GM18502 (cell line): ENCODE measurements around the gene USP6NL.

Source experiments
- ATAC-seq: cut with Tn5 transposase; IDR thresholded peaks from one replicate; pipeline ENCODE4 v1.9.1; 2021; ENCODE audit warnings: mild to moderate bottlenecking; ENCODE audit not compliant: unreplicated experiment, poor library complexity

USP6NL gene

GRCh38 chr10:11560076-11560709 is 51.3 kb downstream of the USP6NL start:
- ATAC-seq: peak; percentile 79

DNA sequence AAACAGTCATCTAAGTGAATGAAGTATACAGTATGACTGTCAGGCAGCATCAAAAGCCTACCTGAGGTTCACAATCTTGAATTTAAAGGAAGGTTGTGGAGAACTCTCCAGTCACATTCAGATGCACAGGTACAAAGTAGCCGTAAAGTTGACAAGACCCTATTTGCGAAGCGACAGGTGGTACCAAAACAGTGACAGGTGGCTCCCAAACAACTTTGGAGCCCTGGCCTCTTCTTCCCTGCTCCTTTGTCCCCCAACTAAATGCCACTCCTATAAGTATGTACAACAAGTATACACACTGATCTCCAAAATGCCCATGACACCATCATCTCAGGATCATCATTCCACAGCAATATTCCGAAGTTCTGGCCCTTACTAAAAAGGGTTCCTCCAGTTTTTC is 53.5 kb downstream of the USP6NL start:
- no peak for ATAC-seq

GRCh38 chr10:11557513-11557912 is 53.9 kb downstream of the USP6NL start:
- no peak for ATAC-seq

DNA sequence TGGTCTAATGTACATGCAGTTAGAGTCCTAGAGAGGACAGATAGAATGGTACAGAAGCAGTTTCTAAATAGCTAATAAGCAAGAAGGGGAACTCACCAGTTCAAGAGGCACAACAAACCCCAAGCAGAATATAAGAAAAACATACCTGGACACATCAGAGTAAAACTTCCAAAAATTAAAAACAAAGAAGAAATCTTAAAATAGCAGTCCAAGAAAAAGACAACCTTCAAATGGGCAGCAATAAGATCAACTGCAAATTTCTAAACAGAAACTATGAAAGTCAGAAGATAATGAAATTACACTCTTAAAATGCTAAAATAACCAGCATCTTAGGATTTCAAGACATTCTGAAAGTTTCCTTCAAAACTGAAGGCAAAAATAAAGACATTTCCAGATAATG is 55.9 kb downstream of the USP6NL start:
- no peak for ATAC-seq

DNA sequence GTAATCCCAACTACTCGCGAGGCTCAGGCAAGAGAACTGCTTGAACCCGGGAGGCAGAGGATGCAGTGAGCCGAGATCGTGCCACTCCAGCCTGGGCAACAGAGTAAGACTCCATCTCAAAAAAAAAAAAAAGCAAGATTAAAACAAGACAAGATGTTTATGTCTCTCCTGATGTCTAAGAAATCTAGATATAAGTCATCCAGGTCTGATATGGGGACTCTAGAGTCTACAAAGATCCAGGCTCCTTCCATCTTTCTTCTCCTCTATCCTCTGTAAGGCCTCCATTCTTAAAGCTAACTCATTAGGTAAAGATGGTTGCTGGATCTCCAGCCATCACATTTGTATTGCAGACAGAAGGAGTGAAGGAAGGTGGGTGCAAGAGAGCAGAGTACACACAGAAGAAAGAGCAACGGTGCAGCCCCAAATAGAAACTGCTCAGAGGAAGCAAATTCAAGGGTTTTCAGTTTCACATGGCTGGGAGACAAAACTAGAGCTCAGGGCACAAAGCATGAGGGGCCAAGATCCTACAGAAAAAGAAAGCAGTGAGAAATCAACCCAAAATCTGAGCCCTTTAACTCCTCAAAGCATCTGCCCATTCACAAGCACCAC is 57.6 kb downstream of the USP6NL start:
- peak; percentile 85 for ATAC-seq

GRCh38 chr10:11551916-11552602 is 59.4 kb downstream of the USP6NL start:
- ATAC-seq: no peak

DNA sequence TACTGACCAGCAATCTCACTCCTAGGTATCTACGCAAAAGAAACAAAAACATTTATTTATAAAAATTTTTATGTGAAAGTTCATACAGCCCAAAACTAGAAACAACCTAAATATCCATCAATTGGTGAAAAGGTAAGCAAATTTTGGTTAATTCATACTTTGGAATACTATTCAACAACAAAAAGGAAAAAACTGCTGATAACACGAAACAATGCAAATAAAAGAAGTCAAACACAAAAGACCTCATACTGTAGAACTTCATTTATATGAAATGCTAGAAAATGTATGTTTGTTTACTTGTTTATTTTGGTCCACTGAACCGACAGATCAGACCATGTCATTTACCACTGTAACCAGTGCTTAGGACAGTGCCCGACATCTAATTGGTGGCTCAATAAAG is 60.3 kb downstream of the USP6NL start:
- ATAC-seq: no peak

GRCh38 chr10:11548768-11549099 is 62.7 kb downstream of the USP6NL start:
- no peak for ATAC-seq

DNA sequence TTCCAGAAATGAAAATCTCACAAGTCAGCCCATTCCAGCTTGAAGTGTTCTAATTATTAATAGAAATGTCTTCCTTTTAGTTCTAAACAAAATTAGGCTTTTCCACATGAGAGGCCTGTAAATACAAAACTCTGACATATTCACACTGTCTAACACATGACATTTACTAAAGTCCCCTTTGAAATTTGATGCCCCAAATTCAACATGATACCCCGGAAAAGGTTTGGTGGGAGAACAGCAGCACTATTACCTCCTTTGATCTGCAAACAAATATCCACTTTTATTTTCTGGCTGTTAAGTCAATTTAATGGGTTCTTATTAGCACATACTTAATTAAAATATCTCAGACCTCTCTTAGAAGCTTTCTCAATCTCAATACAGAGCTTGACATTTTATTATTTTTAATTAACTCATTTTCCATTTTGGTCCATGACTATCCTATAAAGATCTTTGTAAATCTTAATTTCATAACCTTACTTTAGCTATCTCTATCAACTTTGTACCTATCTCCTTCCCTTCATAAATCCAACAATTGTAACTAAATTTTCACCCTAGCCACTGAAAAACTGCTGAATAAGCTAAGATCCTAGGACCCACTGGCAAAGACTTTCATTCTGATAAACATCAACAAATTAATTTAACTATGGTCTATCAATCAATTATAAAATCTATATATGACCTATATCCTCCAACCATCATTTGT is 63.2 kb downstream of the USP6NL start:
- ATAC-seq: no peak

- ATAC-seq: no peak
Measured at GRCh38 chr10:11546581-11546980, 64.9 kb downstream of the USP6NL start.

GRCh38 chr10:11541296-11541695 is 70.2 kb downstream of the USP6NL start:
- ATAC-seq: no peak

- ATAC-seq: no peak
Measured at GRCh38 chr10:11539191-11539868, 72.1 kb downstream of the USP6NL start.

DNA sequence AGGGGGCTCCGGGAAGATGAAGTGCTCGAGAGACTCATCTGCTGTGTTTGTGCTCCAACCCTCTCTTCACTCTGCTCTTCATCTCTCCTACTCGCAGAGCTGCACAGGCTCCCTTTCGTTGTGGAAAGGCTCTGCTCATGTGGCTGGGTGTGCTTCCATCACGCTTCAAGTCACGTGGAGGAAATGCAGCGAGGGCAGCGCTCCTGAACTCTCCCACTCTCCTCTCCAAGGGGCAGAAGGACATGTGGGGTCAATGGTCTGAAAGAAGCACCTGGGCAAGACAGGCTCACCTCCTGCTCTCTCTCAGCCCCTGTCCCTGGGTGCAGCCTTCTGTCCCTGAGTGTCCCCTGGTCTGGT is 72.6 kb downstream of the USP6NL start:
- no peak for ATAC-seq

- ATAC-seq: no peak
Measured at GRCh38 chr10:11536228-11536627, 75.2 kb downstream of the USP6NL start.

DNA sequence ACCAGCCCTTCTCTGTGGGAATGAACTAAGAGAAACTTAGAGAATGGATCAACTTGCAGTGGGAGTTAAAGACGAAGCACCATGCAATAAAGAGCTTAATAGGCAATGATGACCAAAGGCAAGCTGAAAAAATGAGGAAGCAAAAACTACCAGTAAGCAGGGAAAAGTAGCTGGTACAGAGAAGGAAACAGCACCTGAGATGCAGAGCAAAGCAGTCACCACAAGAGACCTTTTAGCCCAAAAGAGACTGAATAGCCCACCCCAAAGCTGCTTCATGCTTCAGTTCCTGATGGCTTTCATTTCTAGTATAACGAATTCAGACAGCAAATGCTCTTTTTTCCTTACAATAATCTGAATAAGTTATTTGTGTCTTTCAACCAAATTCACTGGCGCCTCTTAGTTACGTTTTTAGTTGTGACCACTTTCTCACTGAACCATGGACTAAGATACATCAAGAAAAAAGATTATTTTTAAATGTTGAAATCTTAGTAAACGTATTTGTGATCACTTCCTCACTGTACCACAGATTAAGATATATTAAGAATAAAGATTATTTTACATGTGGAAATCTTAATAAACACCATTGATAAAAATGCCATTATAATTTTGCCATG is 76.0 kb downstream of the USP6NL start:
- ATAC-seq: peak; percentile 60

DNA sequence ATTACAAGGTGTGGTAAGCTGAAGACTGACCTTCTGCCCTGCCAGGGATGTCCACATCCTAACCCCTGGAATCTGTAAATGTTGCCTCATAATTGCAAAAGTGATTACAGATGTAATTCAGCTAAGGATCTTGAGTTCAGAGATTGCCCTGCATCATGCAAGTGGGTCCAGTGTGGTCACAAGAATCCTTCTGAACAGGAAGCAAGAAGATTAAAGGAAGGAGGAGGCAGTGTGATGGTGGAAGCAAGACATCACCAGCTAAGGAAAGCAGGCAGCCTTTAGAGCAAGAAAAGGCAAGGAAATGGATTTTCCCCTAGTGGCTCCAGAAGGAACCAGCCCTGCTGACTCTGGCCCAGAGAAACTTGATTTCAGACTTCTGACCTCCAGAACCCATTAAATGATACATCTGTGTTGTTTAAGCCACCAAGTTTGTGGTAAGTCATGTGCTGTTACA is 78.1 kb downstream of the USP6NL start:
- no peak for ATAC-seq

DNA sequence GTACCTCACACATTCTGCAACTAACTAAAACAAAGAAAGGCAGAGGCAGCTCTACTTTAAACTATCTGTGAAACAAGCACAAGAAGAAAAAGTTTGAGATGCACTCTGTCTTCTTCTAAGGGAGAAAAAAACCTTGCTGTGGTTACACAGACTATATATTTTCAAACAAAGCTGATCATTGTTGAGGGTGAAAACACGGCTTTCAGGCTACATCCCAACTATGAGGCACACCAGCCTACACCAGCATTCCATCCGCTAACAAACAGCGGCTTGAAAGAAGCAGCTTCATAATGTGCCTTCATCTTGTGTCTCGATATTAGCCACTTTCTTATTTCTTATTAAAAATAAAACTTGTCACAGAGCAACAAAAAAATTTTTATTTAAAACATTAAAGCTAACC is 79.1 kb downstream of the USP6NL start:
- no peak for ATAC-seq

- no peak for ATAC-seq
Measured at GRCh38 chr10:11530806-11531205, 80.6 kb downstream of the USP6NL start.

DNA sequence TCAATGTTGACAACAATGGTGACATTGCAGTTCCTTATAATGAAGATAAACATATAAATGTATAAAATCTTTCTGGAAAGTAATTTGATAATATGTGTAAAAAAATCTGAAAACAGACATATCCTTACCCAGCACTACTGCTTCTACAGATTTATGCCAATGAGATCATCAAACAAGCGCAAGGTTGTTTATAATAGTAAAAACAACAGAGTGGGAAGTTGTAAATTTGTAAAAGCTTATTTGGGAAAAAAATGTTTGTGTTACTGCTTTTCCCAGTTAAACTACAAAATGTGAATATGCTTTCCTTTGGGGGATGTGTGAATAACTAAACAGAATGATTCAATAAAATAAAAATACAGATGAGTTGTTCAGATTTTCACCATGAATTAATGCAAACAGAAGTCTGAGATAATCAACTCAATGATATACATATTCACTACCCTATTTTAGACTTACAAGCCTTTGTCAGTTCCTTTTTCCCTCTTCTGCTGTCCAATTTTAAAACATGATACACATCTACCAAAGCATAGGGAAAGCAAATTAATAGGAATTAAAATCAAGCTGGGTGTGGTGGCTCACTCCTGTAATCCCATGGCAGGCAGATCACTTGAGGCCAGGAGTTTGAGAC is 82.1 kb downstream of the USP6NL start:
- ATAC-seq: no peak

GRCh38 chr10:11528286-11528685 is 83.2 kb downstream of the USP6NL start:
- no peak for ATAC-seq
